Bronchial epithelial cell (primary cell): Measurements from ENCODE around the gene CFC1B. TPM values are rescaled to one million over a fixed set of nuclear protein-coding genes. Genes with fewer than 3 reads are reported as not detected.
"Not testable (repeated sequence)": the region's sequence is repeated elsewhere in the genome, so short reads cannot be mapped to it uniquely, and the experiment has no call there.

Experiments
- DNase-seq: peaks from one replicate; pipeline ENCODE4 v3.0.0-alpha.2; 2010; ENCODE audit warnings: low read depth
- FAIRE-seq: peaks from 2 replicates; lab custom pipeline; 2011; peaks lifted over from hg19 to GRCh38; lab: Jason Lieb, UNC
- H3K27me3 ChIP-seq: 2 replicates; pipeline ENCODE4 v1.5.1; 2011; ENCODE audit warnings: low read length; ENCODE audit not compliant: control insufficient read depth, insufficient read depth
- H3K36me3 ChIP-seq: 2 replicates; pipeline ENCODE4 v1.5.1; 2011; ENCODE audit warnings: low read length; ENCODE audit not compliant: control insufficient read depth, insufficient read depth
- H3K4me3 ChIP-seq: 2 replicates; pipeline ENCODE4 v1.5.1; 2011; ENCODE audit warnings: mild to moderate bottlenecking, low read depth, low read length, control low read depth
- total RNA-seq: library from RNA; depleted of rRNA; stranded (reverse); fragments of >200 nt; gene quantifications from 2 replicates; pipeline ENCODE4 v1.2.1, GENCODE V29; 2014

Gene CFC1B
- not detected in 2 replicates for total RNA-seq

DNA sequence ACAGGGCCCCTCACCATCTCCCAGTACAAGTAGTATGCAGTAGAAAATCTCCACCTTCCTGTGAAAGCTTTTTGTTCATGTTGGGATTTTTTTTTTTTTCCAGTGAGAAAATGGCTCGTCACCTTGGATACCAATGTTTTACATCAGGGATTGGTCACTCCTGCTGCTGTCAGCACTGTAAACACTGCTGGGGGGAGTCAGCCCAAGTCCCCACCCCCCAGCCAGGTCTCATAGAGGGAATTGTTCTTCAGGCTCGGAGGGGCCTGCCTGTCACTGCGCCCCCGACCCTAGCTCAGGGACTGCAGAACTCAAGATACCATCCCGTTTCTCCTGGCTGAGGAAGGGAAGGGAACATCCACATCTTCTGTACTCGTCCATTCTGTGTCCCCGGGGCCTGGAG, at the start of gene CFC1B:
Gene CFC1B (plus strand): TSS at position 231 of the 400 bp plus-strand sequence. CDS start 263 bp downstream, outside the sequence.
- H3K36me3 ChIP-seq, H3K4me3 ChIP-seq, DNase-seq, H3K27me3 ChIP-seq, FAIRE-seq: not testable (repeated sequence)

GRCh38 chr2:130491073-130491472, 29.9 kb upstream of the CFC1B start:
- H3K27me3 ChIP-seq, FAIRE-seq, H3K36me3 ChIP-seq, H3K4me3 ChIP-seq, DNase-seq: not testable (repeated sequence)

GRCh38 chr2:130509228-130509627, 11.8 kb upstream of the CFC1B start, which contains the start of gene POTEI:
Gene POTEI (minus strand): TSS chr2:130509328. CDS start chr2:130509235, 93 bp downstream.
- DNase-seq, FAIRE-seq, H3K27me3 ChIP-seq, H3K4me3 ChIP-seq, H3K36me3 ChIP-seq: not testable (repeated sequence)

DNA sequence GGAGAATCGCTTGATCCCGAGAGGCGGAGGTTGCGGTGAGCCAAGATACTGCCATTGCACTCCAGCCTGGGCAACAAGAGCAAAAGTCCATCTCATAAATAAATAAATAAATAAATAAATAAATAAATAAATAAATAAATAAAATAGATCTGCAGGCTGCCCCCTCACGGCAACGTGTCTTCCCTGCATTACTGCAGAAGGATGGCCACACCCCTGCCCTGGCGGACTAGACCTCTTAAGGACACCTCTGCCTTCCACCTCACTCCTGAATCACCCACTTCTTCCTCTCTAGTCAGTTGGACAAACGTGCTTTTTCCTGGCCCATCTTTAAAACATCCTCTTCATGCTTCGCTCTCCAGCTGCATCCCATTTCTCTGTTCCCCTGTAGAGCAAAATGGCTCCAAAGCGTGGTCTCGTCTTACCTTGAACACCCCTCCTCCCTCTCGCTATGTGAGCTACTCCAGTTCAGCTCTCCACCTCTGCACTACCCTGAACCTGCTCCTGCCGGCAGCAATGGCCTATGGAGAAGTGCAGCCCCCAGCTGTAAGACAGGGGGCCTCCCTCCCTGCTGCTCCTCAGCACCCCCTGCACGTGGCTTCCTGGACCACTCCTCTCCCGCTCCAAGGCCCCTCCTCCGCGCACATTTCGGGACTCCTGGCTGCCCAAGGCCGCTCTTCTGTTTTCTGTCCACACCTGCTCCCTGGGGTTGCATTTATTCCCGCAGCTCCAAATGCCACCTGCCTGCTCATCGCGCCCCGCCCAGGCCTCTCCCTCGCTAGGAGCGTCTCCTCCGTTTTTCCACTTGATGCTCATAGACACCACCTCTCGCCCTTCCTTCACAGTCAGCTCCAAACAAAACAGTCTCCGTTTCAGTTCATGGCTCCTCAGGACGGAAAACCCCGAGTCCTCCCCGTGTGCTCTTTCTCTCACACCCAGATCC, 9.9 kb upstream of the CFC1B start:
- FAIRE-seq, H3K27me3 ChIP-seq, H3K4me3 ChIP-seq, H3K36me3 ChIP-seq, DNase-seq: not testable (repeated sequence)

GRCh38 chr2:130511747-130512451, 9.1 kb upstream of the CFC1B start:
- H3K27me3 ChIP-seq, H3K4me3 ChIP-seq, FAIRE-seq, DNase-seq, H3K36me3 ChIP-seq: not testable (repeated sequence)

GRCh38 chr2:130518516-130519106, 2.4 kb upstream of the CFC1B start:
- H3K36me3 ChIP-seq, H3K27me3 ChIP-seq, FAIRE-seq, H3K4me3 ChIP-seq, DNase-seq: not testable (repeated sequence)

GRCh38 chr2:130522390-130522789, 1.4 kb downstream of the CFC1B start:
- H3K36me3 ChIP-seq, H3K27me3 ChIP-seq, H3K4me3 ChIP-seq, DNase-seq, FAIRE-seq: not testable (repeated sequence)

- not testable (repeated sequence) for H3K27me3 ChIP-seq, H3K4me3 ChIP-seq, FAIRE-seq, DNase-seq, H3K36me3 ChIP-seq
Observed at GRCh38 chr2:130527365-130527967, 6.4 kb downstream of the CFC1B start.

DNA sequence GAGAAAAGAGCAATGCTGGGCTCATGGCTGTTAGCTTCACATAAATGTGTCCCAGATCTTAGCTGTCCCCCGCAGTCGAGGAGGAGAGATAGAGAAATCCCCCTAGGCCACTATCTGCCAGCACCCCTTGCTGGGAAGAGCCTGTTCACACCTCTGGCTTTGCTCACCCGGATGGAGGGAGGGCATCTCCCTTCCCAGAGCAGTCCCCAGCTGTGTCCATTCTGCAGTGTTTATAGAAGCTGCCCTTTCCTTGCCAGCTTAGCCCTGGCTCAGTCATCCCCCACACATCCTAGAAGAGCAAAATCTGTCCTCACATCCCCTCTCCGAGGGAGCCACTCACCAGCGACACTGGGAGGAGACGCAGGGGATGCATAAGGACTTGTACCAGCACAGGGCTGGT, 8.5 kb downstream of the CFC1B start:
- H3K27me3 ChIP-seq, H3K4me3 ChIP-seq, FAIRE-seq, H3K36me3 ChIP-seq, DNase-seq: not testable (repeated sequence)

GRCh38 chr2:130530212-130530611, 9.2 kb downstream of the CFC1B start:
- H3K27me3 ChIP-seq, H3K4me3 ChIP-seq, FAIRE-seq, DNase-seq, H3K36me3 ChIP-seq: not testable (repeated sequence)

DNA sequence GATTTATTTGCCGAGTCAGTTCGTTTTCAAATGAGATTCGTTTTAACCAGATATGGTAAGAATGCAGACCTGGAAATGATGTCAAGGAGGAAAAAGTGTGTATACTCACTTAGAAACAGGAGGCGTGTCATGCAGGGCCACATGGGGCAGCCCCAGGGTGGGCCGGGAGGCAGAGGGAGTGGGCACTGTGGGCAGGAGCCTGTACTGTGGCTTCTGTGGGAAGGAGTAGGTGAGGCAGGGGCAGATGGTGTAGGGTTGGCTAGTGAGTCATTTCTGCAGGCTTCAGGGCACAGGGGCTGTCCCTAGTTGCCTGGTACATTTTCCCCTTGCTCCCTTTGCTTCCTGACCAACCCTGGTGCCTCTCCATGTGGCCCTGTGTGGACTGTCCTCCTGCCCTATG, 10.2 kb downstream of the CFC1B start:
- FAIRE-seq, H3K27me3 ChIP-seq, DNase-seq, H3K4me3 ChIP-seq, H3K36me3 ChIP-seq: not testable (repeated sequence)

- H3K36me3 ChIP-seq, H3K4me3 ChIP-seq, H3K27me3 ChIP-seq, FAIRE-seq, DNase-seq: not testable (repeated sequence)
Observed at GRCh38 chr2:130531672-130532071, 10.7 kb downstream of the CFC1B start.

- not testable (repeated sequence) for H3K4me3 ChIP-seq, H3K36me3 ChIP-seq, FAIRE-seq, H3K27me3 ChIP-seq, DNase-seq
Observed at GRCh38 chr2:130536654-130537053, 15.6 kb downstream of the CFC1B start.
